ENCODE data around the gene AP5Z1.

The AP5Z1 gene

GRCh38 chr7:4745265-4745919, 30.0 kb upstream of the AP5Z1 start:
- no peak for TF ChIP-seq CTCF (conservative IDR thresholded peaks at IDR 0.05; ENCODE audit: low read depth)
- peak overlapping the region; percentile 96 for H3K27ac ChIP-seq
- DNase-seq (ENCODE audit: low spot score), result no peak
- POLR2A ChIA-PET (ENCODE audit: low non-redundant PET), result no interaction called here
- CTCF ChIA-PET, result no interaction called here

- ChIA-PET POLR2A (ENCODE audit: low non-redundant PET) (no interaction called here), CTCF (interaction anchor here (0.7 kb wide), 1 partner anchor 97 kb away, joined by 8 read pairs; no protein-coding TSS in a partner anchor)
- peak overlapping the region; percentile 96 for H3K27ac ChIP-seq
- DNase-seq (ENCODE audit: low spot score), result peak; percentile 49
- no peak for TF ChIP-seq CTCF (conservative IDR thresholded peaks at IDR 0.05; ENCODE audit: low read depth)
These were observed 29.2 kb upstream of the AP5Z1 start for GRCh38 chr7:4745971-4746919.

- DNase-seq (ENCODE audit: low spot score), result no peak
- peak overlapping the region; percentile 96 for H3K27ac ChIP-seq
- CTCF ChIA-PET, result interaction anchor here (0.6 kb wide), 1 partner anchor 140 kb away, joined by 4 read pairs; no protein-coding TSS in a partner anchor
- no peak for TF ChIP-seq CTCF (conservative IDR thresholded peaks at IDR 0.05; ENCODE audit: low read depth)
- POLR2A ChIA-PET (ENCODE audit: low non-redundant PET), result no interaction called here
These were observed 28.4 kb upstream of the AP5Z1 start for GRCh38 chr7:4747013-4747412.

- DNase-seq (ENCODE audit: low spot score), result no peak
- H3K27ac ChIP-seq, result peak overlapping the region; percentile 96
- POLR2A ChIA-PET (ENCODE audit: low non-redundant PET), result no interaction called here
- TF ChIP-seq CTCF (conservative IDR thresholded peaks at IDR 0.05; ENCODE audit: low read depth), result no peak
- CTCF ChIA-PET, result no interaction called here
These were observed 27.7 kb upstream of the AP5Z1 start for GRCh38 chr7:4747746-4748145.

GRCh38 chr7:4748231-4748681, 27.2 kb upstream of the AP5Z1 start:
- H3K27ac ChIP-seq, result peak overlapping the region; percentile 30
- no peak for DNase-seq (ENCODE audit: low spot score)
- TF ChIP-seq CTCF (conservative IDR thresholded peaks at IDR 0.05; ENCODE audit: low read depth), result no peak
- POLR2A ChIA-PET (ENCODE audit: low non-redundant PET), result no interaction called here
- CTCF ChIA-PET, result no interaction called here

- CTCF ChIA-PET, result no interaction called here
- DNase-seq (ENCODE audit: low spot score), result no peak
- H3K27ac ChIP-seq, result peak overlapping the region; percentile 30
- POLR2A ChIA-PET (ENCODE audit: low non-redundant PET), result no interaction called here
- TF ChIP-seq CTCF (conservative IDR thresholded peaks at IDR 0.05; ENCODE audit: low read depth), result no peak
These were observed 26.1 kb upstream of the AP5Z1 start for GRCh38 chr7:4749363-4749762.
